HCT116 (cell line): ENCODE results near the gene INPP4A. TPM values are rescaled to one million over a fixed set of nuclear protein-coding genes. Genes with fewer than 3 reads are reported as not detected.

Source experiments
- ATAC-seq: fragments of 200-7000 bp; cut with Tn5 transposase; 2 replicates; pipeline ENCODE4 v1.9.1; 2020; ENCODE audit warnings: mild to moderate bottlenecking, moderate library complexity
- BruUV-seq: library from RNA; stranded (reverse); fragments of 400-500 nt; replicated peaks from 2 replicates; lab custom pipeline; 2021; lab: Mats Ljungman, UMichigan
- CTCF ChIA-PET: fragments of 300-600 bp; sonication (Branson Sonifier 250); formaldehyde crosslinking; loops from one replicate; lab custom pipeline; 2021; ENCODE audit warnings: antibody characterized with exemption; lab: Charles Lee
- POLR2A ChIA-PET: fragments of 300-600, 350-600 bp; sonication (Branson Sonifier 250); formaldehyde crosslinking; loops from one replicate; lab custom pipeline; 2021; ENCODE audit warnings: antibody characterized with exemption; lab: Charles Lee
- RAD21 ChIA-PET, 2 experiments: fragments of 300-600 bp; sonication (Branson Sonifier 250); formaldehyde crosslinking; loops; one replicate each; lab custom pipeline; 2023; ENCODE audit warnings: low total read pairs in 2 of 2; ENCODE audit not compliant: uncharacterized antibody in 2 of 2, unreplicated experiment in 2 of 2, low non-redundant PET in 1 of 2; lab: Charles Lee
- DNase-seq: peaks from one replicate; pipeline ENCODE4 v3.0.0-alpha.2; 2010; ENCODE audit warnings: low read depth, low spot score
- H2AFZ ChIP-seq: fragments of 200-600 bp; shearing (Covaris generic), sonication (generic); 2 replicates; pipeline ENCODE4 v1.6.1; 2017; ENCODE audit warnings: low read depth, mixed run types, mixed read lengths, antibody characterized with exemption, low read length; ENCODE audit not compliant: poor library complexity, severe bottlenecking
- H3K27ac ChIP-seq: 2 replicates; pipeline ENCODE4 v1.5.1; 2012; ENCODE audit warnings: low read depth, low read length
- H3K27me3 ChIP-seq: fragments of 200-600 bp; sonication (generic); 2 replicates; pipeline ENCODE4 v1.6.1; 2016; ENCODE audit warnings: mixed run types, low read length, mixed read lengths; ENCODE audit not compliant: insufficient read depth
- H3K36me3 ChIP-seq, 2 experiments: fragments of 200-500 bp in 1 of 2; fragments of 200-600 bp in 1 of 2; sonication (Bioruptor generic) in 1 of 2; sonication (generic) in 1 of 2; 2 replicates each; pipeline versions ENCODE4 v1.5.1 to v1.6.1; 2014 to 2016; ENCODE audit warnings: low read length in 2 of 2, inconsistent platforms in 1 of 2, mixed read lengths in 1 of 2, mixed run types in 1 of 2; ENCODE audit not compliant: insufficient read depth in 2 of 2, control insufficient read depth in 1 of 2
- H3K4me1 ChIP-seq, 2 experiments: fragments of 200-600 bp in 1 of 2; sonication (generic) in 1 of 2; 2 replicates each; pipeline versions ENCODE4 v1.5.1 to v1.6.1; 2012 to 2017; ENCODE audit warnings: low read length in 2 of 2, inconsistent platforms in 1 of 2, mild to moderate bottlenecking in 1 of 2, mixed read lengths in 1 of 2, mixed run types in 1 of 2, moderate library complexity in 1 of 2; ENCODE audit not compliant: insufficient read depth in 2 of 2, control insufficient read depth in 1 of 2
- H3K4me2 ChIP-seq: fragments of 200-600 bp; sonication (generic); 2 replicates; pipeline ENCODE4 v1.6.1; 2017; ENCODE audit warnings: mixed run types, low read length, mixed read lengths
- H3K4me3 ChIP-seq, 2 experiments: fragments of 200-600 bp in 1 of 2; sonication (generic) in 1 of 2; replicated peaks in 1 of 2; 2 replicates each; pipeline ENCODE4 v1.5.1; 2011 to 2016; ENCODE audit warnings: low read length in 2 of 2, control low read depth in 1 of 2, low read depth in 1 of 2, mild to moderate bottlenecking in 1 of 2, mixed read lengths in 1 of 2, mixed run types in 1 of 2
- H3K79me2 ChIP-seq: fragments of 200-600 bp; sonication (generic); 2 replicates; pipeline ENCODE4 v1.6.1; 2017; ENCODE audit warnings: mild to moderate bottlenecking, mixed run types, low read length, moderate library complexity, mixed read lengths; ENCODE audit not compliant: insufficient read depth
- H3K9ac ChIP-seq: fragments of 200-600 bp; sonication (generic); 2 replicates; pipeline ENCODE4 v1.6.1; 2016; ENCODE audit warnings: low read length, mixed read lengths
- H3K9me2 ChIP-seq: fragments of 200-600 bp; sonication (generic), shearing (Covaris generic); 2 replicates; pipeline ENCODE4 v1.6.1; 2017; ENCODE audit warnings: mixed run types, mild to moderate bottlenecking, moderate library complexity; ENCODE audit not compliant: insufficient read depth
- H3K9me3 ChIP-seq, 2 experiments: fragments of 200-500 bp in 1 of 2; fragments of 200-600 bp in 1 of 2; sonication (Bioruptor generic) in 1 of 2; sonication (generic) in 1 of 2; 2 replicates each; pipeline ENCODE4 v1.6.1; 2014 to 2017; ENCODE audit warnings: low read length in 2 of 2, mixed read lengths in 2 of 2, inconsistent platforms in 1 of 2, low read depth in 1 of 2, mild to moderate bottlenecking in 1 of 2, mixed run types in 1 of 2, moderate library complexity in 1 of 2; ENCODE audit not compliant: control insufficient read depth in 1 of 2, insufficient read depth in 1 of 2
- H4K20me1 ChIP-seq: fragments of 200-600 bp; sonication (generic), shearing (Covaris generic); 2 replicates; pipeline ENCODE4 v1.6.1; 2017; ENCODE audit warnings: mixed run types, mild to moderate bottlenecking, moderate library complexity; ENCODE audit not compliant: insufficient read depth
- CBX3 ChIP-seq: IDR thresholded peaks from 2 replicates; pipeline ENCODE4 v1.6.1; 2012; ENCODE audit warnings: low read depth
- CEBPB ChIP-seq: IDR thresholded peaks from 2 replicates; pipeline ENCODE4 v1.6.1; 2012; ENCODE audit warnings: low read depth
- CTCF ChIP-seq, 3 experiments: fragments of 200-600 bp in 1 of 3; sonication (generic) in 1 of 3; IDR thresholded peaks in 2 of 3; conservative IDR thresholded peaks in 1 of 3; 2 replicates each; pipeline ENCODE4 v1.5.1; 2012 to 2017; ENCODE audit warnings: low read depth in 2 of 3, low read length in 2 of 3, antibody characterized with exemption in 1 of 3, borderline replicate concordance in 1 of 3, control low read depth in 1 of 3, mild to moderate bottlenecking in 1 of 3, mixed read lengths in 1 of 3, mixed run types in 1 of 3, moderate library complexity in 1 of 3; ENCODE audit not compliant: insufficient read depth in 1 of 3
- POLR2A ChIP-seq: IDR thresholded peaks from 2 replicates; pipeline ENCODE4 v1.7.0; 2011; ENCODE audit warnings: borderline replicate concordance; ENCODE audit not compliant: insufficient read depth, insufficient read length; ENCODE audit errors: extremely low read depth
- TCF7L2 ChIP-seq: IDR thresholded peaks from 2 replicates; pipeline ENCODE4 v1.7.0; 2011; ENCODE audit warnings: borderline replicate concordance, inconsistent platforms; ENCODE audit not compliant: insufficient read depth, insufficient read length; ENCODE audit errors: extremely low read depth
- YY1 ChIP-seq: IDR thresholded peaks from 2 replicates; pipeline ENCODE4 v1.6.1; 2011; ENCODE audit warnings: low read length, low read depth, moderate library complexity, mild to moderate bottlenecking; ENCODE audit not compliant: insufficient replicate concordance; ENCODE audit errors: extremely low read depth
- ZNF274 ChIP-seq: fragments of 200-500 bp; sonication (Bioruptor generic); IDR thresholded peaks from 2 replicates; pipeline ENCODE4 v1.6.1; 2014; ENCODE audit warnings: mild to moderate bottlenecking, low read depth, low read length, inconsistent platforms
- intact Hi-C: fragments of 100-400 bp; cut with micrococcal nuclease; formaldehyde crosslinking; loops from 2 replicates; pipeline ENCODE4 v1.10.0; 2022
- total RNA-seq: library from RNA; stranded (reverse); gene quantifications from one replicate; pipeline ENCODE4 v1.2.1, GENCODE V29; 2021; ENCODE audit not compliant: unreplicated experiment
- TF ChIP-seq, protein P1 (sequence below): IDR thresholded peaks from 2 replicates; pipeline ENCODE4 v1.6.1; 2011; ENCODE audit warnings: mild to moderate bottlenecking, low read length, moderate library complexity; ENCODE audit not compliant: insufficient replicate concordance; ENCODE audit errors: extremely low read depth

Gene INPP4A
- total RNA-seq, 1 experiment from 2014 or later: 18.5 TPM

DNA sequence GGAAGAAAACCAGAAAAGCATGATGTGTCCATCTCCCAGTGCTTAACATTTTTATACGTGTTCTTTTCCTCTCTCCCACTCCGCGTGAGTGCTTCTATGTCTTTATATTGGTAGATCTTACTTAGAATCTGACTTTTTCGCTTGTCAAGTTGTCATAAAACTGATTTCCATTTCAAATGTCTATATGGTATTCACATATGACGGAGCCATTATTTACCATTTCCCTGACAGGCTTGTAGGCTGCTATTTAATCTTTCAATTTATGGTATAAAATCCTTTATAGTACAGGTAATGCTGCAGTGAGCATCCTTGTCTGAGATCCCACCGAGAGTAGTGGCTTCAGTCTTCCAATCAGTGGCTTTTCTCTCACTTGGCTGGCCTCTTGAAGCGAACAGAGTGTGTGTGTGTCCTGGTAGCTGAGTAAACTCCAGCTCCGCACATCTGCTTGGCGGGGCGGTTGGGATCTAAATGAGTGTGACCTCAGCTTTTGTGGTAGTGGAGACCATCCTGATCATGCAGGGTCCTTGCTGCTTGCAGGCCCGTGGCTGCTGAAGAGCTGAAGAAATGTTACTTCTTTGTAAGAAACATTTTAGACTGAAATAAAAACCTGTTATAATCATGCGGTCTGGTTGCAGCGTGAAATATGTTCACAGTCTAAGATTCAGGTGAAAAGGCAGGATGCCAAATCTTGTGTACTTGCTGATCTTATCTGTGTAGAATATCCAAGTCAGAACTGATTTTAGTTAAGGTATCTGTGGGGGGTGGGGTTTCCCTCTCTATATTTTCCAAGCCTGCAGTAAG is 40.2 kb downstream of the INPP4A start:
- H3K9ac ChIP-seq: no peak overlapping the region
- RAD21 ChIA-PET: no interaction called here
- H3K9me2 ChIP-seq: no peaks in the 10 kb centered on the region
- no peak overlapping the region for H3K4me2 ChIP-seq
- CTCF ChIA-PET: no interaction called here
- H3K27me3 ChIP-seq: no peaks in the 10 kb centered on the region
- peaks cover 0 to 15% of the 10 kb centered on the region in 2 experiments; a peak in 1 of 4 replicates for H3K4me1 ChIP-seq
- no peak overlapping the region for H3K4me3 ChIP-seq
- H3K36me3 ChIP-seq: no peaks in the 10 kb centered on the region
- no peak for TF ChIP-seq POLR2A
- TF ChIP-seq ZNF274: no peak
- TF ChIP-seq CEBPB: no peak
- no peak for TF ChIP-seq CBX3
- TF ChIP-seq TCF7L2: no peak
- no peak for TF ChIP-seq CTCF (IDR thresholded peaks at IDR 0.05 in 2 of 3, conservative IDR thresholded peaks at IDR 0.05 in 1 of 3; ENCODE audit: borderline replicate concordance in 1 of 3, insufficient read depth in 1 of 3, low read depth in 2 of 3, low read length in 2 of 3)
- no peak for TF ChIP-seq YY1
- TF ChIP-seq, protein P1, sequence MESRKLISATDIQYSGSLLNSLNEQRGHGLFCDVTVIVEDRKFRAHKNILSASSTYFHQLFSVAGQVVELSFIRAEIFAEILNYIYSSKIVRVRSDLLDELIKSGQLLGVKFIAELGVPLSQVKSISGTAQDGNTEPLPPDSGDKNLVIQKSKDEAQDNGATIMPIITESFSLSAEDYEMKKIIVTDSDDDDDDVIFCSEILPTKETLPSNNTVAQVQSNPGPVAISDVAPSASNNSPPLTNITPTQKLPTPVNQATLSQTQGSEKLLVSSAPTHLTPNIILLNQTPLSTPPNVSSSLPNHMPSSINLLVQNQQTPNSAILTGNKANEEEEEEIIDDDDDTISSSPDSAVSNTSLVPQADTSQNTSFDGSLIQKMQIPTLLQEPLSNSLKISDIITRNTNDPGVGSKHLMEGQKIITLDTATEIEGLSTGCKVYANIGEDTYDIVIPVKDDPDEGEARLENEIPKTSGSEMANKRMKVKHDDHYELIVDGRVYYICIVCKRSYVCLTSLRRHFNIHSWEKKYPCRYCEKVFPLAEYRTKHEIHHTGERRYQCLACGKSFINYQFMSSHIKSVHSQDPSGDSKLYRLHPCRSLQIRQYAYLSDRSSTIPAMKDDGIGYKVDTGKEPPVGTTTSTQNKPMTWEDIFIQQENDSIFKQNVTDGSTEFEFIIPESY: no peak
- H3K9me3 ChIP-seq: no peaks in the 10 kb centered on the region
- no peaks in the 10 kb centered on the region for H4K20me1 ChIP-seq
- DNase-seq (no peak), ATAC-seq (no peak)
- BruUV-seq: no TSS peak
- H3K27ac ChIP-seq: no peak overlapping the region
- H3K79me2 ChIP-seq: peaks cover 5% of the 10 kb centered on the region
- no peak overlapping the region for H2AFZ ChIP-seq
- intact Hi-C loops: no loop called here
- POLR2A ChIA-PET: no interaction called here
